Neural progenitor cell (in vitro differentiated cells): ENCODE data around the gene ADAMTS14. TPM values are rescaled to one million over a fixed set of nuclear protein-coding genes. Genes with fewer than 3 reads are reported as not detected.

ENCODE experiments used
- DNase-seq: peaks from one replicate; pipeline ENCODE4 v3.0.0-alpha.2; 2016; ENCODE audit warnings: low spot score
- H2AFZ ChIP-seq: fragments of 200-600 bp; sonication (generic); replicated peaks from 2 replicates; pipeline ENCODE4 v1.6.1; 2016; ENCODE audit warnings: antibody characterized with exemption
- H3F3A ChIP-seq: fragments of 200-600 bp; sonication (generic); 2 replicates; pipeline ENCODE4 v1.6.1; 2016; ENCODE audit warnings: antibody characterized with exemption, low read depth
- H3K27ac ChIP-seq: fragments of 200-600 bp; sonication (generic); 2 replicates; pipeline ENCODE4 v1.5.1; 2016; ENCODE audit warnings: mild to moderate bottlenecking
- H3K27me3 ChIP-seq: fragments of 200-600 bp; sonication (generic); 2 replicates; pipeline ENCODE4 v1.6.1; 2016; ENCODE audit warnings: mild to moderate bottlenecking, moderate library complexity
- H3K36me3 ChIP-seq: fragments of 200-600 bp; sonication (generic); 2 replicates; pipeline ENCODE4 v1.5.1; 2016
- H3K4me1 ChIP-seq: fragments of 200-600 bp; sonication (generic); 2 replicates; pipeline ENCODE4 v1.6.1; 2016; ENCODE audit warnings: mixed run types
- H3K4me2 ChIP-seq: fragments of 200-600 bp; sonication (generic); 2 replicates; pipeline ENCODE4 v1.6.1; 2016
- H3K4me3 ChIP-seq: fragments of 200-600 bp; sonication (generic); 2 replicates; pipeline ENCODE4 v1.5.1; 2016
- H3K79me2 ChIP-seq: fragments of 200-600 bp; sonication (generic); 2 replicates; pipeline ENCODE4 v1.6.1; 2016; ENCODE audit warnings: low read depth
- H3K9ac ChIP-seq: fragments of 200-600 bp; sonication (generic); 2 replicates; pipeline ENCODE4 v1.6.1; 2016
- H3K9me3 ChIP-seq: fragments of 200-600 bp; sonication (generic); 2 replicates; pipeline ENCODE4 v1.5.1; 2016; ENCODE audit warnings: low read depth
- H4K20me1 ChIP-seq: fragments of 200-600 bp; sonication (generic); 2 replicates; pipeline ENCODE4 v1.6.1; 2016; ENCODE audit warnings: low read depth
- H3K27ac Mint-ChIP-seq: 3 replicates; pipeline ENCODE4 v1.8.0; 2021; ENCODE audit warnings: mixed read lengths
- H3K27me3 Mint-ChIP-seq: 2 replicates; pipeline ENCODE4 v1.8.0; 2022; ENCODE audit warnings: low read depth, mild to moderate bottlenecking, inconsistent platforms, moderate library complexity, mixed read lengths; ENCODE audit not compliant: insufficient read depth
- H3K36me3 Mint-ChIP-seq: 3 replicates; pipeline ENCODE4 v1.8.0; 2021; ENCODE audit warnings: mixed read lengths
- H3K4me1 Mint-ChIP-seq: 3 replicates; pipeline ENCODE4 v1.8.0; 2021; ENCODE audit warnings: mixed read lengths
- H3K4me3 Mint-ChIP-seq: 3 replicates; pipeline ENCODE4 v1.8.0; 2021; ENCODE audit warnings: mild to moderate bottlenecking, moderate library complexity, mixed read lengths
- H3K9me3 Mint-ChIP-seq: 3 replicates; pipeline ENCODE4 v1.8.0; 2020; ENCODE audit warnings: mixed read lengths
- CTCF ChIP-seq: fragments of 200-600 bp; sonication (generic); IDR thresholded peaks from 2 replicates; pipeline ENCODE4 v1.5.1; 2017; ENCODE audit warnings: antibody characterized with exemption, mild to moderate bottlenecking
- EZH2 ChIP-seq: fragments of 200-600 bp; sonication (generic); IDR thresholded peaks from 2 replicates; pipeline ENCODE4 v1.6.1; 2017; ENCODE audit warnings: antibody characterized with exemption, mild to moderate bottlenecking, moderate library complexity
- EZH2phosphoT487 ChIP-seq: fragments of 200-600 bp; sonication (generic); IDR thresholded peaks from 2 replicates; pipeline ENCODE4 v1.6.1; 2017; ENCODE audit warnings: antibody characterized with exemption
- total RNA-seq: library from RNA; depleted of rRNA; stranded (reverse); fragments of >200 nt; gene quantifications from 2 replicates; pipeline ENCODE4 v1.2.3, GENCODE V29; 2015; ENCODE audit warnings: low replicate concordance

The ADAMTS14 gene
- total RNA-seq, 1 donor from 2014 or later, result not detected

- Mint-ChIP-seq H3K9me3 (peaks cover 8% of the 10 kb centered on the region), H3K4me3 (no peak overlapping the region), H3K4me1 (no peaks in the 10 kb centered on the region), H3K27ac (no peak overlapping the region), H3K27me3 (no peaks in the 10 kb centered on the region), H3K36me3 (no peaks in the 10 kb centered on the region)
- H3K9me3 ChIP-seq, result no peaks in the 10 kb centered on the region
- no peaks in the 10 kb centered on the region for H3K79me2 ChIP-seq
- TF ChIP-seq CTCF (no peak), EZH2phosphoT487 (no peak), EZH2 (no peak)
- no peaks in the 10 kb centered on the region for H3K36me3 ChIP-seq
- DNase-seq, result no peak
- no peaks in the 10 kb centered on the region for H3K4me1 ChIP-seq
- H4K20me1 ChIP-seq, result no peaks in the 10 kb centered on the region
- H3K9ac ChIP-seq, result no peak overlapping the region
- H2AFZ ChIP-seq, result no peak overlapping the region
- no peak overlapping the region for H3K27ac ChIP-seq
- no peak overlapping the region for H3K4me2 ChIP-seq
- no peaks in the 10 kb centered on the region for H3K27me3 ChIP-seq
- H3K4me3 ChIP-seq, result no peak overlapping the region
- no peaks in the 10 kb centered on the region for H3F3A ChIP-seq
Measured at GRCh38 chr10:70799124-70799523, 126.8 kb downstream of the ADAMTS14 start.

GRCh38 chr10:70801854-70802253 lies 129.5 kb downstream of the ADAMTS14 start:
- no peaks in the 10 kb centered on the region for H4K20me1 ChIP-seq
- H3K4me1 ChIP-seq, result no peaks in the 10 kb centered on the region
- H3K9ac ChIP-seq, result no peak overlapping the region
- H3K27me3 ChIP-seq, result no peaks in the 10 kb centered on the region
- TF ChIP-seq CTCF, result no peak
- TF ChIP-seq EZH2, result no peak
- TF ChIP-seq EZH2phosphoT487, result no peak
- H3K4me3 ChIP-seq, result no peak overlapping the region
- no peaks in the 10 kb centered on the region for H3K36me3 ChIP-seq
- Mint-ChIP-seq H3K4me1 (no peaks in the 10 kb centered on the region), H3K9me3 (peaks cover 3% of the 10 kb centered on the region), H3K27me3 (no peaks in the 10 kb centered on the region), H3K27ac (no peak overlapping the region), H3K36me3 (no peaks in the 10 kb centered on the region), H3K4me3 (no peak overlapping the region)
- H3F3A ChIP-seq, result no peaks in the 10 kb centered on the region
- no peaks in the 10 kb centered on the region for H3K79me2 ChIP-seq
- no peak overlapping the region for H3K4me2 ChIP-seq
- H3K9me3 ChIP-seq, result no peaks in the 10 kb centered on the region
- H3K27ac ChIP-seq, result no peak overlapping the region
- DNase-seq, result no peak
- no peak overlapping the region for H2AFZ ChIP-seq

GRCh38 chr10:70803775-70804420 lies 131.6 kb downstream of the ADAMTS14 start:
- Histone ChIP-seq H3K27ac (no peak overlapping the region), H3K36me3 (no peaks in the 10 kb centered on the region), H3K4me3 (no peak overlapping the region), H3K4me2 (no peak overlapping the region), H3K9ac (no peak overlapping the region), H3K9me3 (no peaks in the 10 kb centered on the region), H3F3A (no peaks in the 10 kb centered on the region), H3K27me3 (no peaks in the 10 kb centered on the region), H4K20me1 (no peaks in the 10 kb centered on the region), H3K79me2 (no peaks in the 10 kb centered on the region), H2AFZ (no peak overlapping the region), H3K4me1 (no peaks in the 10 kb centered on the region)
- Mint-ChIP-seq H3K36me3 (no peaks in the 10 kb centered on the region), H3K27ac (no peak overlapping the region), H3K27me3 (no peaks in the 10 kb centered on the region), H3K4me3 (no peak overlapping the region), H3K4me1 (peaks cover 2% of the 10 kb centered on the region), H3K9me3 (peaks cover 3% of the 10 kb centered on the region)
- TF ChIP-seq EZH2phosphoT487, result no peak
- TF ChIP-seq EZH2, result no peak
- no peak for TF ChIP-seq CTCF
- DNase-seq, result no peak
